ENCODE measurements around the gene ZNF3.

DNA sequence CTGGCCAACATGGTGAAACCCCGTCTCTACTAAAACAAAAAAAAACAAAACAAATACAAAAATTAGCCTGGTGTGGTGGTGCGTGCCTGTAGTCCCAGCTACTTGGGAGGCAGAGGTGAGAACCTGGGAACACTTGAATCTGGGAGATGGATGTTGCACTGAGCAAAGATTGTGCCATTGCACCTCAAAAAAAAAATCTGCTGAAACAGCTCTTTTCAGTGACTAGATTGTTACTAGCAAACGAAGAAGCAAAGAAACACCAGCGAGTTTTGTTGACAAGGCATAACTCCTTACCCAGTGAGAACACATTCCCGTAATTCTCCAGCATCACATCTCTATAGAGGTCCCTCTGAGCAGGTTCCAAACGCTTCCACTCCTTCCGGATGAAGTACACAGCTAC, 6.7 kb downstream of the ZNF3 start:
- TF ChIP-seq POLR2A (IDR thresholded peaks at IDR 0.05) (no peak), POLR2AphosphoS5 (IDR thresholded peaks at IDR 0.05) (no peak)
- TF ChIP-seq, protein P1, sequence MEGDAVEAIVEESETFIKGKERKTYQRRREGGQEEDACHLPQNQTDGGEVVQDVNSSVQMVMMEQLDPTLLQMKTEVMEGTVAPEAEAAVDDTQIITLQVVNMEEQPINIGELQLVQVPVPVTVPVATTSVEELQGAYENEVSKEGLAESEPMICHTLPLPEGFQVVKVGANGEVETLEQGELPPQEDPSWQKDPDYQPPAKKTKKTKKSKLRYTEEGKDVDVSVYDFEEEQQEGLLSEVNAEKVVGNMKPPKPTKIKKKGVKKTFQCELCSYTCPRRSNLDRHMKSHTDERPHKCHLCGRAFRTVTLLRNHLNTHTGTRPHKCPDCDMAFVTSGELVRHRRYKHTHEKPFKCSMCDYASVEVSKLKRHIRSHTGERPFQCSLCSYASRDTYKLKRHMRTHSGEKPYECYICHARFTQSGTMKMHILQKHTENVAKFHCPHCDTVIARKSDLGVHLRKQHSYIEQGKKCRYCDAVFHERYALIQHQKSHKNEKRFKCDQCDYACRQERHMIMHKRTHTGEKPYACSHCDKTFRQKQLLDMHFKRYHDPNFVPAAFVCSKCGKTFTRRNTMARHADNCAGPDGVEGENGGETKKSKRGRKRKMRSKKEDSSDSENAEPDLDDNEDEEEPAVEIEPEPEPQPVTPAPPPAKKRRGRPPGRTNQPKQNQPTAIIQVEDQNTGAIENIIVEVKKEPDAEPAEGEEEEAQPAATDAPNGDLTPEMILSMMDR (IDR thresholded peaks at IDR 0.05) = no peak

Data from prostate gland (tissue), 2 donors.